ENCODE data around the gene EIF2B4. TPM values are rescaled to one million over a fixed set of nuclear protein-coding genes. Genes with fewer than 3 reads are reported as not detected.

Gene EIF2B4
- total RNA-seq, 1 donor from 2014 or later = 29.7 TPM

DNA sequence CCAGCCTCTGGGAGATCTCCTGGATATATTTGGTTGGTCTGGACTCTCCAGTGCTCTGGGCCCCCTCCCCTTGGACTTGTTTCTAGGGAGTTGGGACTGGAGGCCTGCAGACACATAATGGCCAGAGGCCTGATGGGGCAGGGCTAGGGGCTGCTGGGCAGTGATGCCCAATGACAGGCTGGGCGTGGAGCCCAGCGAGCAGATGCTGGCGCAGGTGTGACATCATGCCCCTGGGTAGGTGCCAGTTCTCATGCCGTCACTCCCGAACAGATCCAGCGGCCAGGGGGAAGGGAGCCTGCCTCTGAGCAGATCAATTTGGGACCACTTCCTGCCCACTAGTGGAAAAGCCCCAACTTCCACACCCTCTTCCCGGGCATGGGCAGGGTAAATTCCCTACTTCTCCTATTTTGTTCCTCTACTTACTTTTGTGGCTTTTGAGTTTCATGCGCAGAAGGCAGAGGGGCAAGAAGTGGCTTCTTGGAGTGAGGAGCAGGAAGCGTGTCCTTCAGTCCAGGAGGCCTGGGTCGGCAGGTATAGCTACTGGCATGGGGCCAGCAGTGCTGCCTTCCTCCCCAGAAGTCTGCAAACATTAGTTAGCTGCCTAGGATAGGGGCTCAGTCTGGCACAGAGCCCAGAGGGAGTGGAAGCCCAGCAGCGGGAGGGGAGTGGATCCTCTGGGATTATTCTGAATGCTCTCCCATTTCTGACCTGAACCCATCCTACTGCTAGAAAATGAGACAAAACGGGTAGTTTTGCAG is 53.3 kb downstream of the EIF2B4 start:
- Histone ChIP-seq H3K27me3 (ENCODE audit: control insufficient read depth, insufficient read depth, low read length) (no peaks in the 10 kb centered on the region), H3K4me3 (ENCODE audit: low read depth, low read length) (no peak overlapping the region), H3K36me3 (ENCODE audit: control insufficient read depth, insufficient read depth, low read length) (no peaks in the 10 kb centered on the region)
- no peak for FAIRE-seq
- DNase-seq (ENCODE audit: low read depth) = no peak
- TF ChIP-seq, protein P1, sequence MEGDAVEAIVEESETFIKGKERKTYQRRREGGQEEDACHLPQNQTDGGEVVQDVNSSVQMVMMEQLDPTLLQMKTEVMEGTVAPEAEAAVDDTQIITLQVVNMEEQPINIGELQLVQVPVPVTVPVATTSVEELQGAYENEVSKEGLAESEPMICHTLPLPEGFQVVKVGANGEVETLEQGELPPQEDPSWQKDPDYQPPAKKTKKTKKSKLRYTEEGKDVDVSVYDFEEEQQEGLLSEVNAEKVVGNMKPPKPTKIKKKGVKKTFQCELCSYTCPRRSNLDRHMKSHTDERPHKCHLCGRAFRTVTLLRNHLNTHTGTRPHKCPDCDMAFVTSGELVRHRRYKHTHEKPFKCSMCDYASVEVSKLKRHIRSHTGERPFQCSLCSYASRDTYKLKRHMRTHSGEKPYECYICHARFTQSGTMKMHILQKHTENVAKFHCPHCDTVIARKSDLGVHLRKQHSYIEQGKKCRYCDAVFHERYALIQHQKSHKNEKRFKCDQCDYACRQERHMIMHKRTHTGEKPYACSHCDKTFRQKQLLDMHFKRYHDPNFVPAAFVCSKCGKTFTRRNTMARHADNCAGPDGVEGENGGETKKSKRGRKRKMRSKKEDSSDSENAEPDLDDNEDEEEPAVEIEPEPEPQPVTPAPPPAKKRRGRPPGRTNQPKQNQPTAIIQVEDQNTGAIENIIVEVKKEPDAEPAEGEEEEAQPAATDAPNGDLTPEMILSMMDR (IDR thresholded peaks at IDR 0.05; ENCODE audit: insufficient read depth, low read length, severe bottlenecking) = no peak

DNA sequence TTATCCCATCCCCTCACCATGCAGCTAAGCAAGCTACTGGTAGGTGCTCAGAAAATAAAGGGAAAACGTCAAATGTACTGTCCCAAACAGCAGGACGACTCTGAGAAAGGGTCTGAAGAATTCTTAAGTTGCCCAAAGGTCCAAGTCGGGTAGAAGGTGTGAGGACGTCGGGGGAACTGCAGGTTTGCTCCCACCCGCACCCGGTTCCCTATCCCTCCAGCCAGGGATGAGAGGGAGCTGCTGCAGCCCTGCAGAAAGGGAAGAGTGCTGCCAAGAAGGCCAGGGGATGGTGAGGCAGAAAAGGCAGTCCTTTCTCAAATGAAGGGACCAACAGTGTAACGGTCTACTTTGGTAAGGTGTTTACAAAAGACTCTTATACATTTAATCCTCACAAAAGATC is 55.0 kb downstream of the EIF2B4 start:
- no peaks in the 10 kb centered on the region for H3K27me3 ChIP-seq (ENCODE audit: control insufficient read depth, insufficient read depth, low read length)
- no peak overlapping the region for H3K4me3 ChIP-seq (ENCODE audit: low read depth, low read length)
- FAIRE-seq (no peak), DNase-seq (ENCODE audit: low read depth) (no peak)
- H3K36me3 ChIP-seq (ENCODE audit: control insufficient read depth, insufficient read depth, low read length) = peaks cover 2% of the 10 kb centered on the region
- TF ChIP-seq, protein P1 (IDR thresholded peaks at IDR 0.05; ENCODE audit: insufficient read depth, low read length, severe bottlenecking) = no peak

DNA sequence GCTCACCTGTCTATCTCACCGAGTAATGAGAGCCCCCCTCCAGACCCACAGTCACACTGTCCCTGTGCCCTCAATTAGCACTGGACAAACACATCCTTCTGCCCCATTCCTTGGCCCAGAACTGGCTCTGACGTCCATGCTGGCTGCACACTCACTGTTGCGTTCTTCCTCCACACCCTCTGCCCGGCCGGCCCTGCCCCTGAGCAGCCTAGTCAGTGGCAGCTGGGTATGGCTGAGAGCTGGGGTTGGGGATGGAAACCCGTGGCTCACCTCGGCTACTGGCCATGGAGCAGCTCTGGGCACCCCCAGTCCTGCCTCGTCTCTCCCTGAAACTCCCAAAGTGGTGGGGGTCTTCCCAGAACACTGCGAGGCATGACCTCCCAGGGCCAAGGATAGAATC is 55.4 kb downstream of the EIF2B4 start:
- H3K27me3 ChIP-seq (ENCODE audit: control insufficient read depth, insufficient read depth, low read length) = no peaks in the 10 kb centered on the region
- H3K4me3 ChIP-seq (ENCODE audit: low read depth, low read length) = no peak overlapping the region
- TF ChIP-seq, protein P1 (IDR thresholded peaks at IDR 0.05; ENCODE audit: insufficient read depth, low read length, severe bottlenecking) = no peak
- DNase-seq (ENCODE audit: low read depth) = no peak
- FAIRE-seq = no peak
- H3K36me3 ChIP-seq (ENCODE audit: control insufficient read depth, insufficient read depth, low read length) = peaks cover 2% of the 10 kb centered on the region

Other genes with a start within 250 kb of the EIF2B4 start
- not detected in 2 replicates for gene ABHD1, start 246.5 kb downstream of the EIF2B4 start, total RNA-seq
- gene PREB, start 235.7 kb downstream of the EIF2B4 start, total RNA-seq = 46.1 and 69.3 TPM in 2 replicates
- not detected in 2 replicates for gene PRR30, start 230.9 kb downstream of the EIF2B4 start, total RNA-seq
- under 0.01 TPM in 1 of 2 replicates, not detected in the other for gene TCF23, start 221.3 kb downstream of the EIF2B4 start, total RNA-seq
- 184 and 257 TPM in 2 replicates for gene ATRAID, start 158.3 kb downstream of the EIF2B4 start, total RNA-seq
- gene SLC5A6, start 158.1 kb downstream of the EIF2B4 start, total RNA-seq = 6.3 and 21.1 TPM in 2 replicates
- gene CAD, start 153.0 kb downstream of the EIF2B4 start, total RNA-seq = 21.6 and 24.3 TPM in 2 replicates
- not detected in 2 replicates for gene SLC30A3, start 107.3 kb downstream of the EIF2B4 start, total RNA-seq
- gene DNAJC5G, start 94.9 kb downstream of the EIF2B4 start, total RNA-seq = not detected in 2 replicates
- gene TRIM54, start 87.9 kb downstream of the EIF2B4 start, total RNA-seq = not detected in 2 replicates
- 0.51 and 1.8 TPM in 2 replicates for gene UCN, start 61.9 kb downstream of the EIF2B4 start, total RNA-seq
- 43.3 and 55.3 TPM in 2 replicates for gene MPV17, start 47.2 kb downstream of the EIF2B4 start, total RNA-seq
- 19.2 and 20.9 TPM in 2 replicates for gene GTF3C2, start 13.6 kb downstream of the EIF2B4 start, total RNA-seq
- gene SNX17, start 278 bp upstream of the EIF2B4 start, total RNA-seq = 99.3 and 102 TPM in 2 replicates
- 7.1 and 9.5 TPM in 2 replicates for gene ZNF513, start 10.4 kb upstream of the EIF2B4 start, total RNA-seq
- 94.2 and 143 TPM in 2 replicates for gene PPM1G, start 39.3 kb upstream of the EIF2B4 start, total RNA-seq
- gene NRBP1, start 58.3 kb upstream of the EIF2B4 start, total RNA-seq = 93.7 and 125 TPM in 2 replicates
- gene KRTCAP3, start 72.0 kb upstream of the EIF2B4 start, total RNA-seq = 28.4 and 29.1 TPM in 2 replicates
- 5.0 and 5.5 TPM in 2 replicates for gene IFT172, start 119.4 kb upstream of the EIF2B4 start, total RNA-seq
- 7.6 and 8.1 TPM in 2 replicates for gene FNDC4, start 124.9 kb upstream of the EIF2B4 start, total RNA-seq
- gene GCKR, start 126.5 kb upstream of the EIF2B4 start, total RNA-seq = not detected in 2 replicates
- 6.4 and 7.4 TPM in 2 replicates for gene ZNF512, start 212.7 kb upstream of the EIF2B4 start, total RNA-seq

Data from bronchial epithelial cell (primary cell).